NCI-H748 (cell line): ENCODE data around the gene TCEA3.

ENCODE experiments used
- DNase-seq: peaks from one replicate; lab custom pipeline; 2025; ENCODE audit not compliant: unreplicated experiment; lab: John Stamatoyannopoulos, UW

The TCEA3 gene

GRCh38 chr1:23424293-23425192 lies at the start of gene TCEA3:
Gene TCEA3 (minus strand): TSS chr1:23424748. CDS start chr1:23424633, 115 bp downstream.
- peak; percentile 32 for DNase-seq

DNA sequence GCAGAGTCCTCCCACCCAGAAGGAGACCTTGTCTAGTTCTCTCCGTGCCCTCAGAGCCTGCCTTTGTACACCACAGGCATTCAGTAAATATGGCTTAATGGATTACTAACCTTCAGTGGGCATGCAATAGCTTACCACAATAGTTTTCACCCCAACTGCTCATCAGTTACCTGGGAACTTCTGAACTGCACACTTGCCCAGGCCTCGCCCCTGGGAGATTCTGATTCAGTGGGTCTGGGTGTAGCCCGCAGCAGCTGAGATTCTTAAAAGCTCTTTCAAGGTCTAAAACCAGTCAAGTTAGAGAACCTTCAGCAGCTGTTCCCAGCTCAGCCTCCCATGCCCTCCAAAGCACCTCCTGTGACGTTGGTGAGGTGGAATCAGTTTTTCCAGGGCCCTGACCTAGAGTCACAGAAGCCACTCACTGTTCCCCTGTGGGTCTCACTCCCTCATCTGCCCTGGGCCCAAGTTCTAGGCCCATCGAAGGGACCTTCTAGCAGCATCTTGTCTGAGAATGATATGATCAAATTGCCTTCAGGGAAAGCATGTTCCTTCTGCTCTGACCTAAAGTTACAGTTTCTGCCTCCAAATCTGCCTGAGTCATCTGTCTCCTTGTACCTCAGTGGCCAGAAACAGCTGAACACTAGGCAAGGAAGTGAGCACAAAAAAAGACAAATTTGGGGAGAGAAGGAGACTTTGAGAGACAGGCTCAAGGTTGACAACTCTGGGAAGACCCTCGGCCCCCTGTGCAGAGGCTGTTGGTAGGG lies 48.7 kb upstream of the TCEA3 start:
- DNase-seq = no peak

DNA sequence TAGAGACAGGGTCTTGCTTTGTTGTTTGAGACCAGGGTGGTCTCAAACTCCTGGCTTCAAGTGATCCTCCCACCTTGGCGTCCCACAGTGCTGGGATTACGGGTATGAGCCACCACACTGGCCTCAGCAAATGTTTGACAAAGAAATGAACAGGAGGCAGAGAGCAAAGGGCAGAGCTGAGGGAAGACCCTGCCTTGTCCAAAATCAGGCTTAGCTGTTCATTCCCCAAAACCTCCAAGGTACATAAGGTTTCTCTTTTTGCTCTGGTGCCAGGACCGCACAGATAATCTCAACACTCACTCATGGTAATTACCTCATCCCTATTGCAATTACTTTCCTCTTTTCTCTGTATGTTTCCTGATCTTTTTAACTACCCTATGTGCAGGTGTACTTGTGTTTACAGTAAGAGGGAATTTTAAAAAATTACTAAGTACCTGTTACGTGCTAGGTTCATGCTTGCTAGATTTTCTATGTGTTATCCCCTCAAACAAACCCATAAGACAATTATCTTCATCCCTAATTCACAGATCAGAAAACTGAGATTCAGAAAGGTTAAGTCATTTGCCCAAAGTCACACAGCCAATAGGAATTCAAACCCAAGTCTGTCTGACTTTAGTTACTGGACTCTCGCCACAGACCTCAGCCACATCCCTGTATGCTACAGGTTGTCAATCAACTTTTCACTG lies 47.9 kb upstream of the TCEA3 start:
- no peak for DNase-seq

DNA sequence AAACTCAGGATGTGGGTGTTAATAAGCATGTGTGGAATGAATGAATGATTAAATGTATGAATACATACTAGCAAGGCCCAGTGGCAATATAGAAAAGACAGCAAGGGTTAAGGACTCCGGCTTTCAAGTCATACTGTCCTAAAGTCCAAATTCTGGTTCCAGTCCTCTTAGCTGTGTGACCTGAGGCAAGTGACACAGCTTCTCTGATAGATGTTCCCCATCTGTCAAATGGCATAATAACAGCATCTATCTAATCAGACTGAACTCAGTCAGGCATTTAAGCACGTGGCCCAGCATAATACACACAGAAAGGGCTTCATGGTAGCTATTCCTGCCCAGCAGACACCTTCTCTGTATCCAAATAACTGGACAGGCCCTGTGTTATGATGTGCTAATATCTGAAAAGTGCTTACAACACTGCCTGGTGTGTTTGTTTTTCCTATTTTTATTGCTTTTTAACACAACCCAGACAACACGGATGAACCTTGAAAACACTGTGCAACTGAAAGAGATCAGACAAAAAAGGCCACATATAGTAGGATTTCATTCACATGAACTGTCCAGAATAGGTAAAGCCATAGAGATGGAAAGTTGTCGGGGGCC lies 47.0 kb upstream of the TCEA3 start:
- no peak for DNase-seq

DNA sequence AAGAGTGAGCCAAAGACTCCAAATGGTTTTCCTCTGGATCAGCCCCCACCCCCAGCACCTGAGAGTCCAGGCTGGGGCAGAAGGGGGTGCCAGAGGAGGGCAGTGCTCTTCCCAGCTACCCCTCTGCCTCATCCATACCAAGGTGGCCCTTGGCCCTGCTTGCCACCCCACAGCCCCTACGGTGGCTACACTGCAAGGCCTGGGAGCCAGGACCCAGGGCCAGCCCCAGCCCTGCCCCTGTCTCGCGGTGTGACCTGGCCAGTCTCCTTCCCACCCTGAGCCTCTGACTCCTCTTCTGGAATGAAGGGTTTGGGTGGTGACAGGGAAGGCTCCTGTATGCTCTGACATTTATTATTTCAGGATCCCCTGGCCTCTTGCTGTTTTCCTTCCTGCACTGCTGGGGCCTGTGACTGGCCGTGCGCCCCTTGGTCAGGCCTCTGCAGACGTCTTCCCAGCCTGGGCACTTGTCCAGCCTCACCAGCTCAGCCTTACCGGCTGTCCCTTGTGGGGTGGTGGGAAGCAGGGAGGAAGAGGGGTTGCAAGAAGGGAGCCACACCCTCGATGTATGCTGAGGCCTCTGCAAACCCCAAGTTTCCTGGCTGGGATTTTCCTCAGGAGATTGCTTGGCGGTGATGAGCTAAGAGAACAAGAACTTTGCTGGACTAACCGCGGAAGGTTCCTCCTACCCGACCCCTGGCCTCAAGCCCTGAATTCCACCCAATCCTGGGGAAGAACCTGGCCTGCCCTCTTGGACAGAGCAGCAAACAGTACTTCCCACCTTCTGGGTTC lies 45.9 kb upstream of the TCEA3 start:
- no peak for DNase-seq

DNA sequence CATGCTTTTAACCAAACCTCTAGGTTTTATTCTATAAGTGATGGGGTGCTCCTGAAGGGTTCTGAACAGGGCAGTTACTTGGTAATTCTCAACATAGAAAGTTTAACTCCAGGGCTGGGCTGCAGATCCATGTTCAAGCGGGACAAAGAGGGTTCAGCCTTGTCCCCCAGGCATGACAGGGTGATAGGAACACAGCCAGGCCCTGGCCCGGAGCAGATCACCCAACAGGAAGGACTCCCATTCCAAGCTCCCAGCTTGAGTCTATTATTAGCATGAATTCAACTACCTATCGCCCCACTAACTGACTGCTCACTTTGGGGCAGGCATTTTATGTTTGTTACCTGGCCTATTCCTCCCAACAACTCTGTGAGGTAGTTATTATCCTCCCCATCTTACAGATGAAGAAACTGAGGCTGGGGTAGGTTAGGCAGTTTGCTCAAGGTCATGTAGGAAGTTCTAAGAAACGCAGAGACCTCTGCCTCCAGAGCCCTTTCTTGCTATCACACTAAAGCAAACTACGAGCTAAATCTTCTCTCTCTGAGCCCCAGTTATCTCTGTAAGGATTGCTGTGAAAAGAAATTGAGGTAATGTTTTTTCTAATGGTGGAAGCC lies 44.9 kb upstream of the TCEA3 start:
- DNase-seq = no peak

GRCh38 chr1:23466423-23466989 lies 42.0 kb upstream of the TCEA3 start:
- DNase-seq = no peak

DNA sequence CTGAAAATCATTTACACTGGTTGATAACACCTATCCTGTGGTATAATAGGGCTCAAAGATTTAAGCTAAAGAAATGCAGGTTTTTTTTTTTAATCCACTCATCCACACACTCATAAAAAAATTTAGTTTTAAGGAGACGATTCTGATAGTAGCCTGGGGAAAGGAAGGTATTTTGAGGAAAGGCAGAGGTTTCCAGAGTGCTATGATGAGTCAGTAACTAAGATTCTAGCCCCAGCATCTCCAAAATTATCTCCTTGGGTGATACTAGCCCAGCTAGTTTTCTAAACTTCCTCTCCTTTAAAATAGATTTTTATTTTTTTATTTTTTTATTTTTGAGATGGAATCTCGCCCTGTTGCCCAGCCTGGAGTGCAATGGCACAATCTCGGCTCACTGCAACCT lies 38.7 kb upstream of the TCEA3 start:
- no peak for DNase-seq

- DNase-seq = no peak
Observed at GRCh38 chr1:23462766-23463165, 38.2 kb upstream of the TCEA3 start.

DNA sequence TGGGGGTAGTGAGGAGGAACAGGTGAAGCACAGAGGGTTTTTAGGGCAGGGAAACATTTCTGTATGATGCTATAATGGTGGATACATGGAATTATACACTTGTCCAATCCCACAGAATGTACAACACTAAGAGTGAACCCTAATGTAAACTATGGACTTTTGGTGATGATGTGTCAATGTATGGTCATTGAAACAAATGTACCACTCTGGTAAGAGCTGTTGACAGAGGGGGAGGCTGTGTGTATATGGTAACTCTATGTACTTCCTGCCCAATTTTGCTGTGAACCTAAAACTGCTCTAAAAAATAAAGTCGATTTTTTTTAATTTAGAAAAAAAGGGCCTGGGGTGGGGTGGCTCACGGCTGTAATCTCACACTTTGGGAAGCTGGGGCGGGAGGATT lies 36.5 kb upstream of the TCEA3 start:
- DNase-seq = no peak

- no peak for DNase-seq
Observed at GRCh38 chr1:23460519-23460918, 36.0 kb upstream of the TCEA3 start.

- no peak for DNase-seq
Observed at GRCh38 chr1:23459338-23459757, 34.8 kb upstream of the TCEA3 start.

DNA sequence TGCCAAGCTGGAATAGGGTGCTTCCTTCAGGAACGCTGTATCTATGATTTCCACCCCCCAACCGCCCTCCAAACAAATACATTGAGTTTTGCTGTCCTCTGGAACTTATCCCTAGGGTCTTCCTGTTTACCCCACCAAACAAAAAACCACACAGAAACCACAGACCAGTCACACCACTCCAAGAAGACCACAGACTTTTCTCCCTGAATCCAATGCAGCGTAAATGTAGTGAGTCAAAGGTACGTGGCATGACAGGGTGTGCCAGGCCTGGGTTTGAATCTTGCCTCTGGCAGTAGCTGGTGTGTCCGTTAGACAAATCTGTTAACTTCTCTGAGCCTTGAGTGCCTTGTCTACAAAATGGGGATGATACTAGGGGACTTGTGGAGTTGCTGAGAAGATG lies 31.7 kb upstream of the TCEA3 start:
- no peak for DNase-seq

DNA sequence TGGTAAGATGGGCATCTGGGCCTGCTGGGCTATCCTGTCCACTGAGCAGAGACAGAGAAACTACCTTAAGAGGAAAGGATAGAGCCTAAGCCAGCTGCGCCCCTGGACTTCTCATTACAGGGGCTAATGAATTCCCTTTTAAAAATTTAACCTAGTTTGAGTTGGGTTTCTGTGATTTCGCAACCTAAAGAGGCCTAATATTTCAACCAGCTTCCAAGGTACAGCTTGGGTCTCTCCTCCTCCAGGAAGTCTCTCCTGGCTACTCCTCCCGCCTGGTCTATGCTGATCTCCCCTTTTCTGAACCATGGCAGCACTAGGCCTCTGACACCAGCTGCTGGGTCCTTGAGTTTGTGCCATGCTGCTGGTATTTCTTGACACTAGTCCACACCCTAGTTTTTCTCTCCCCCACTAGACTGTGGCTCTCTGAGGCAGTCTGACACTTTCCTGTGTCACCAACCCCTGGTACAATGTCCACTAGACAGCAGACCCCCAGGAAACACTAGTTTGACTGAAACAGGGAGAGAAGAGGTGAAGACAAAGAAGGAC lies 29.0 kb upstream of the TCEA3 start:
- no peak for DNase-seq

DNA sequence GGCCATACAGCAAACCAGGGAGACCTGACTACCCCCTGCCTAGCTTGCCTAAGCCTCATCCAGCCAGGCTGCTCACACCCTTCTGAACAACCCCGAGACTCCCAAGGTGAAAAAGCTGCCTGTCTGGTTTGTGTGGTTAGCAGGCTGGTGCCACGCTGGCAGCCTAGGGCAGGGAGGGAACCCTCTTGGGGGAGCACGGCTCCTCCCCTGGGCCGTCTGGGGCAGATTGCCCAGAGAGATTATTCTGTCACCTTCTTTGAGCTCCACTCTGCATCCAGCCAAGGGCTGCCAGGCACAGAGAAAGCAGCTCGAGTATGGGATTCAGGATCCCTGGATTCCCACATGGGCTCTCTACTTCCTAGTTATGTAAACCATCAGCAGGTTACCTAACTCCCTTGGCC lies 27.5 kb upstream of the TCEA3 start:
- no peak for DNase-seq

GRCh38 chr1:23451441-23451840 lies 26.9 kb upstream of the TCEA3 start:
- no peak for DNase-seq

- no peak for DNase-seq
Observed at GRCh38 chr1:23450894-23451293, 26.3 kb upstream of the TCEA3 start.

- DNase-seq = no peak
Observed at GRCh38 chr1:23449958-23450357, 25.4 kb upstream of the TCEA3 start.

GRCh38 chr1:23449306-23449705 lies 24.8 kb upstream of the TCEA3 start:
- DNase-seq = no peak
